PC-9 (cell line): ENCODE data around the gene MRPL21. TPM values are rescaled to one million over a fixed set of nuclear protein-coding genes. Genes with fewer than 3 reads are reported as not detected.

ENCODE experiments used
- BruUV-seq: library from RNA; stranded (reverse); fragments of 400-500 nt; replicated peaks from 2 replicates; lab custom pipeline; 2021; lab: Mats Ljungman, UMichigan
- CTCF ChIA-PET: fragments of 300-600 bp; sonication (Branson Sonifier 250); formaldehyde crosslinking; loops from one replicate; lab custom pipeline; 2022; ENCODE audit warnings: antibody characterized with exemption; lab: Charles Lee
- POLR2A ChIA-PET: fragments of 300-600 bp; sonication (Branson Sonifier 250); formaldehyde crosslinking; loops from one replicate; lab custom pipeline; 2022; ENCODE audit warnings: antibody characterized with exemption; ENCODE audit not compliant: unreplicated experiment; lab: Charles Lee
- DNase-seq, 2 experiments: peaks; one replicate each; pipeline versions ENCODE4 v3.0.0 to v3.0.0-alpha.2; 2015 to 2022; ENCODE audit warnings: mixed read lengths in 1 of 2
- H2AFZ ChIP-seq: fragments of 200-600 bp; sonication (generic); 2 replicates; pipeline ENCODE4 v1.8.1; 2017; ENCODE audit warnings: antibody characterized with exemption
- H3F3A ChIP-seq: fragments of 200-600 bp; sonication (generic); 2 replicates; pipeline ENCODE4 v1.8.1; 2017; ENCODE audit warnings: antibody characterized with exemption, mild to moderate bottlenecking, low read depth; ENCODE audit not compliant: insufficient read depth
- H3K27ac ChIP-seq: fragments of 200-600 bp; sonication (generic); 2 replicates; pipeline ENCODE4 v1.6.1; 2016; ENCODE audit warnings: mixed run types
- H3K27me3 ChIP-seq: fragments of 200-600 bp; sonication (generic); 2 replicates; pipeline ENCODE4 v1.6.1; 2016; ENCODE audit warnings: low read depth, mixed run types; ENCODE audit not compliant: insufficient read depth
- H3K36me3 ChIP-seq: fragments of 200-600 bp; sonication (generic); 2 replicates; pipeline ENCODE4 v1.6.1; 2016; ENCODE audit warnings: low read depth, mixed run types
- H3K4me1 ChIP-seq: fragments of 200-600 bp; sonication (generic); replicated peaks from 2 replicates; pipeline ENCODE4 v1.6.1; 2016; ENCODE audit warnings: mixed run types; ENCODE audit not compliant: insufficient read depth
- H3K4me2 ChIP-seq: fragments of 200-600 bp; sonication (generic); 2 replicates; pipeline ENCODE4 v1.6.1; 2017; ENCODE audit warnings: mixed run types
- H3K4me3 ChIP-seq: fragments of 200-600 bp; sonication (generic); 2 replicates; pipeline ENCODE4 v1.6.1; 2016; ENCODE audit warnings: mixed run types
- H3K79me2 ChIP-seq: fragments of 200-600 bp; sonication (generic); 2 replicates; pipeline ENCODE4 v1.6.1; 2017; ENCODE audit warnings: low read depth, mixed run types
- H3K9me2 ChIP-seq: fragments of 200-600 bp; sonication (generic); 2 replicates; pipeline ENCODE4 v1.8.1; 2017; ENCODE audit warnings: mild to moderate bottlenecking; ENCODE audit not compliant: insufficient read depth
- H3K9me3 ChIP-seq: fragments of 200-600 bp; sonication (generic); 2 replicates; pipeline ENCODE4 v1.8.1; 2016; ENCODE audit warnings: low read depth; ENCODE audit not compliant: insufficient read depth
- H4K20me1 ChIP-seq: fragments of 200-600 bp; sonication (generic); 2 replicates; pipeline ENCODE4 v1.8.1; 2017; ENCODE audit not compliant: insufficient read depth
- CTCF ChIP-seq: fragments of 200-600 bp; sonication (generic); conservative IDR thresholded peaks from 2 replicates; pipeline ENCODE4 v1.6.1; 2017; ENCODE audit warnings: mixed run types, antibody characterized with exemption, mild to moderate bottlenecking, moderate library complexity
- EZH2 ChIP-seq: fragments of 200-600 bp; sonication (generic); IDR thresholded peaks from 2 replicates; pipeline ENCODE4 v1.8.0; 2017; ENCODE audit warnings: antibody characterized with exemption, low read depth
- intact Hi-C: fragments of 100-400 bp; cut with micrococcal nuclease; formaldehyde crosslinking; loops from one replicate; pipeline ENCODE4 v1.10.0; 2022; ENCODE audit not compliant: unreplicated experiment
- total RNA-seq: library from RNA; stranded (reverse); gene quantifications from 2 replicates; pipeline ENCODE4 v1.2.3, GENCODE V29; 2021

Gene MRPL21
- total RNA-seq, 1 experiment from 2014 or later, result 88.0 TPM

GRCh38 chr11:68897441-68897840, 6.2 kb downstream of the MRPL21 start:
- no peak overlapping the region for H2AFZ ChIP-seq
- ChIA-PET CTCF (no interaction called here), POLR2A (no interaction called here)
- no peak overlapping the region for H3K4me2 ChIP-seq
- H3F3A ChIP-seq, result peaks cover 7% of the 10 kb centered on the region; the same call in 1 of the 2 replicates
- H3K27me3 ChIP-seq, result no peaks in the 10 kb centered on the region
- intact Hi-C loops, result no loop called here
- no peak for TF ChIP-seq CTCF
- TF ChIP-seq EZH2, result no peak
- H3K4me3 ChIP-seq, result no peak overlapping the region
- H3K4me1 ChIP-seq, result peaks cover 7% of the 10 kb centered on the region
- peaks cover 18% of the 10 kb centered on the region for H3K79me2 ChIP-seq
- DNase-seq, result no peak
- no peak overlapping the region for H3K27ac ChIP-seq
- no peaks in the 10 kb centered on the region for H3K9me2 ChIP-seq
- H4K20me1 ChIP-seq, result peaks cover 21% of the 10 kb centered on the region
- H3K36me3 ChIP-seq, result peaks cover 13% of the 10 kb centered on the region; the same call in 1 of the 2 replicates
- H3K9me3 ChIP-seq, result no peaks in the 10 kb centered on the region
- BruUV-seq, result no TSS peak

- H3K4me3 ChIP-seq, result no peak overlapping the region
- no TSS peak for BruUV-seq
- no peak overlapping the region for H3K27ac ChIP-seq
- H2AFZ ChIP-seq, result no peak overlapping the region
- POLR2A ChIA-PET, result interaction anchor here (0.7 kb wide), 1 partner anchor 31 kb away, joined by 5 read pairs; no protein-coding TSS in a partner anchor
- H3K9me3 ChIP-seq, result no peaks in the 10 kb centered on the region
- no peak overlapping the region for H3K4me2 ChIP-seq
- intact Hi-C loops, result no loop called here
- H3F3A ChIP-seq, result peaks cover 4% of the 10 kb centered on the region; the same call in 1 of the 2 replicates
- CTCF ChIA-PET, result no interaction called here
- TF ChIP-seq CTCF, result no peak
- no peak for TF ChIP-seq EZH2
- H3K4me1 ChIP-seq, result no peaks in the 10 kb centered on the region
- no peaks in the 10 kb centered on the region for H3K9me2 ChIP-seq
- H3K36me3 ChIP-seq, result peaks cover 17% of the 10 kb centered on the region; the same call in 1 of the 2 replicates
- peaks cover 18% of the 10 kb centered on the region for H4K20me1 ChIP-seq
- no peaks in the 10 kb centered on the region for H3K27me3 ChIP-seq
- H3K79me2 ChIP-seq, result peaks cover 7% of the 10 kb centered on the region
- DNase-seq, result no peak
Measured at GRCh38 chr11:68896171-68896959, 7.3 kb downstream of the MRPL21 start.

GRCh38 chr11:68893282-68893681, 10.3 kb downstream of the MRPL21 start:
- Histone ChIP-seq H3K9me2 (no peaks in the 10 kb centered on the region), H3K4me3 (no peak overlapping the region), H4K20me1 (peaks cover 6% of the 10 kb centered on the region; the same call in 1 of the 2 replicates), H3K9me3 (no peaks in the 10 kb centered on the region), H3K4me2 (no peak overlapping the region), H3K36me3 (peaks cover 11% of the 10 kb centered on the region; the same call in 1 of the 2 replicates), H3K79me2 (no peaks in the 10 kb centered on the region), H3K27ac (no peak overlapping the region), H3K4me1 (no peaks in the 10 kb centered on the region), H3K27me3 (no peaks in the 10 kb centered on the region), H2AFZ (no peak overlapping the region), H3F3A (peaks cover 14% of the 10 kb centered on the region; the same call in 1 of the 2 replicates)
- ChIA-PET POLR2A (no interaction called here), CTCF (no interaction called here)
- no peak for DNase-seq
- no peak for TF ChIP-seq CTCF
- TF ChIP-seq EZH2, result no peak
- BruUV-seq, result no TSS peak
- intact Hi-C loops, result no loop called here
